Measurements from ENCODE around the gene PHF1.
A peak's percentile ranks its signal among the peaks of the same experiment; 100 is the strongest.

The PHF1 gene

DNA sequence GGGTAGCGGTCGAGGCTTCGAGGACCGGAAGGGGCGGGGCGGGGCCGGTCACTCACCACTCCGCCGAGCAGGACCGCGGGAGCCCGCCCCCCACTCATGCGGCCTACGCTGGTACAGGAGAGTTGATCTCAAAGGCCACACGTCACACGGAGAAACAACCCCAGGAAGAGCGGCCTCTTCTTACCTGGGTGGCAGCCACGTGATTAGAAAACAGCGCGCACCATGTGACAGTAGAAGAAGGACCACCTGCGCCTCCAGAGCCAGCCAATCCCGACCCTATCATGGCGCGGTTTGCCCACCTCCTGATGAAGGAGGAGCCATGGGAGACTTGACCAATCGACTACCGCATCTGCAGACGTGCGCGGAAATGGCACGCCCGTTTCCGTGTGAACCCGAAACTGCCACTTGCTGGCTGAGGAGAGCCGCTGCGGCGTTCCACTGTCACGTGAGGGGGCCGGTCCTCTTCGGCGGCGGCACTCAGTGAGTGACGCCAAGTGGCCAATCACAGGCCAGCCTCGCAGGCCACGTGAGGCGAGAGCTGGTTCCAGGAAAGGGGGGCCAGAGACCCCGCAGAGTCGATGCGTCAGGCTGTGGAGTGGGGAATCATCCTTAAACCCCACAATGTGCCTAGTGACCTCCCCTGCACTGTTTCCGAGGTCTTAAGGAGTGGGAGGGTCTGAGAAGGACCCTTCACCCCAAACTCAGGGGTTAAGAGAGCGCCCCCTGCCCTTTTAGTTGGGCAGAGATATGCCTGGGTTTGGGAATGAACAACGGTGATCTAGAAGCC is 7.3 kb downstream of the PHF1 start, which contains the start of gene CUTA:
CUTA (minus strand) TSS at position 205 of the 787 bp plus-strand sequence; CDS start at position 98, 107 bp downstream.
- peak; percentile 99 to 100 for DNase-seq (ENCODE audit: low read depth in 2 of 2)

DNA sequence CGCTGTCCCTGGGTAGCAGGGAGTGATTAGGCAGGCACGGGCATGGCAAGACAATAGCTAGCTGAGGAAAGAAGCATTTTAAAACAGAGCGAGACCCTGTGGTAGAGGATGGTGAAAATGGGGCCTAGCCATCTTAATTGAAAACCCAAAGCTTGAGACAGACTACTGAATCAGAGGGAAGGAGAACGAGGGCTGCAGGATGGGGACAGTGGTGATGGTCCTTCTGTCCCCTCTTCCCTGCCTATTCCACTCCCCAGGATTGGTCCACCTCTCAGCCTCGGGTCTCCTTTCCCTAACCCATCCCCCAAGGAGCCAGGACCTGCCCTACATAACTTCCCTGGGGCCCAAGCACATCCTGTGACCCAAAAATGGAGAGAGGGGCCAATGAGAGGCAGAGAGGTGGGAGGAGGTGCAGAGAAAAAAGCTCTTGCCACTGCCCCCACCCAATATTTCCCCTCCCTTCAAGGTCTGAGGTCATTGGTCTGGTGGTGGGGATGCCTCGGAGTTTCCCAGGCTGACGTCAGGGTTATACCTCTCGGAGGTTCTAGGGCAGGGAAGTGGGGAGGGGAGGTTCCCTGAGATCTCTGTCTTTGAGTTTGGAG is 8.0 kb downstream of the PHF1 start:
- peak in 1 of 2 donors; percentile 38 for DNase-seq (ENCODE audit: low read depth in 2 of 2)

DNA sequence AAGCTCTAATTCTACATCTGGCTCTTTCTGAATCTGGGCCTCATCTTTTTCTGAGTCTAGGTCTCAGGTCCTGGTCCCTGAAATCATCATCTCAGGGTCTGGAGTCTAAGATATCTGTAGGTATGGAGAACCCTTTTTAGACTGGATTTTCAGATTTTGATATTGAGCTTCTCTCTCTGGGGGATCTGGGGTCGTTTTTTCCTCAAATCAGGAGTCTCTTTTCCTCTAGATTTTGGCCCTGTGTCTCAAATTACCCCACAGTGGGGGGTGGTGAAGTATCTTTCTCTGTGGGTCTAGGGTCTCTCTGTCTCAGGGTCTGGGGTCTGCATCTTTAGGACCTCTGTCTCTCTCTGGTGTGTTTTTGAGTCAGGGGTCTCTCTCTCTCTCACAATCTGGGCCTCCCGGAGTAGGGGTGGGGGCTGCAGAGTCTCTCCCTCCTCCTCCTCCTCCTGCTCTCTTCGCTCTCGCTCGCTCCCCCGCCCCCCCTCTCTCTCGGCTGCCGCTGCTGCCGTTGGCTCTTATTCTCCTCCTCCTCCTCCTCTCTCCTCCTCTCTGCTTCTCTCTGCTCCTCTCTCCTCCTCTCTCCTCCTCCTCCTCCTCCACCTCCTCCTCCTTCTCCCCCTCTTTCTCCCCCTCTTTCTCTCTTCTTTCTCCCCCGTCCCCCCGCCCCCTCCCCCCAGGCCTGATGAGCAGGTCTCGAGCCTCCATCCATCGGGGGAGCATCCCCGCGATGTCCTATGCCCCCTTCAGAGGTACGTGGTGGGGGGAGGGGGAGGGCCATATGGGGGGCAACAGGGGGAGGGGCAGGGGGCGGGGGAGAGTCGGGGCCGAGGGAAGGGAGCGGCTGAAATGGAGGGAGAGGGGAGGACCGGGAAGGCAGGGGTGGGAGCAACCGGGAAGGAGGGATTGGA is 9.0 kb downstream of the PHF1 start, which contains the start of gene SYNGAP1:
SYNGAP1 (plus strand) TSS at position 486 of the 911 bp plus-strand sequence; CDS start at position 686, 200 bp downstream.
- no peak for DNase-seq (ENCODE audit: low read depth in 2 of 2)

DNA sequence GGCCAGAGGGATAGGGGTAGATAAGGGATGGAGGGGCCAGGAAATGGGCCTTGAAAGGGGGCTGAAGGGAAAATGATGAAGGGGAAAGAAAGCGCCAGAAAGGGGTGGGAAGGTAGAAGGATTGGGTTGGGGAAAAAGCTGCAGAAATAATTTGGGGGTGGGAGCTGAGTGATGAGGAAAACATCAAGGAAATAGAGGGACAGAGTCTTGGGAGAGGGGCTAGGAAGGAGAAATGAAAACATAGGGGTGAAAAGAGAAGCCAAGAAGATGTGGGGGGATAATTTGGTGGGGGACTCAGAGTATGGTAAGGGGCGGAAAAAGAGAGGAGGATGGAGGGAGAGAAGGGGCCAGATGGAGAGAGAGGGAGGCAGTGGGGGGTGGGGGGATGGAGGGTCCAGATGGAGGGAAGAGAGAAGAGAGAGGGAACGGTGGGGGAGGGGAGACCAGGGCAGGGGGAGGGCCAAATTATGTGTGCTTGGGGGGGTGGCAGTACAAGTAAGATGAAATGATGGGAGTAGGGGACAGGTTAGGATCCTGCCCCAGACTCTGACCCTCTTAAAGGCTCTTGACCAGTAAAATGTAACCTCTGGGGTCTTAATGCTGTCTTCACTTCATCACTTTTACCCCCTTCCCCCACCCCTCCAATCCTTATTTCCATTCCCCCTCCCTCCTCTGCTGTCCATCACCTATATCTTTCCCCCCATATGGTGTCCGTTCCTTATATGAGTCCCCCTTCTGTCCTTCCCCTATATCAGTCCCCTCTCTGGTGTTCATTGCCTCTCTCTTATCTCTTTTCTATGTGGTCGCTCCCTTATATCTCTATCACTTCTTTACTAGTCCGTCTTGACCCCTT is 9.9 kb downstream of the PHF1 start:
- DNase-seq (ENCODE audit: low read depth in 2 of 2) = no peak

DNA sequence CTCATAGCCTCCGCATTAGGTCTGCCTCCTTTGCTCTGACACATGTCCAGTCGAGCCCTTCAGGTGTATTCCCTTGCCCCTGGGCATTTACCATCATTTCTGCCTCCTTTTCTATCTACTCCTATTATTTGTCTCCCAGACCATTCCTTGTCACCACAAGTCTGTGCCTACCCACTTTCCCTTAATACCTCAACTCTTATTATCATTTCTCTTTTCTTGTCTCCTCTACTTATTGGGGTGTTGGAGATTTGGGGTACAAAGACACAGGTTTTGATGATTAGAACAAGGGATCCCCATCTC is 10.5 kb downstream of the PHF1 start:
- no peak for DNase-seq (ENCODE audit: low read depth in 2 of 2)

DNA sequence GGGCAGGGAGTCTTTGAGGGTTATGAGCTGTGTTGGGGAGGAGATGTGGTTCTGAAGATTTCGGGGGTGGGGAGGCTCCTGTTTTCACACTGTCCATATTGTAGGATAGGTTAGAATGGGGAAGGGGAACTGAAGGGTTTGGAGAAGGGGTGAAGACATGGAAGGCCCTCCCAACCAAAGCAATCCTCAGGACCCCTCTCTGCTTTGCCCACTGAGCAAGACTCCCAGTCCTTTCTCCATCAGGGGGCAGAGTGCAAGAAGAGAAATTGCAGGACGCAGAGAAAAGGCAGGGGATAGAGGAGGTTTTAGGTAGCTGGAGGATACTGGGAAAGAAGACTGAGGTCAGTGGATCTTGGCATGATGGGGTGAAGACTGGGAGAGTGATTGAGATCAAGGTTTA is 13.0 kb downstream of the PHF1 start:
- no peak for DNase-seq (ENCODE audit: low read depth in 2 of 2)

DNA sequence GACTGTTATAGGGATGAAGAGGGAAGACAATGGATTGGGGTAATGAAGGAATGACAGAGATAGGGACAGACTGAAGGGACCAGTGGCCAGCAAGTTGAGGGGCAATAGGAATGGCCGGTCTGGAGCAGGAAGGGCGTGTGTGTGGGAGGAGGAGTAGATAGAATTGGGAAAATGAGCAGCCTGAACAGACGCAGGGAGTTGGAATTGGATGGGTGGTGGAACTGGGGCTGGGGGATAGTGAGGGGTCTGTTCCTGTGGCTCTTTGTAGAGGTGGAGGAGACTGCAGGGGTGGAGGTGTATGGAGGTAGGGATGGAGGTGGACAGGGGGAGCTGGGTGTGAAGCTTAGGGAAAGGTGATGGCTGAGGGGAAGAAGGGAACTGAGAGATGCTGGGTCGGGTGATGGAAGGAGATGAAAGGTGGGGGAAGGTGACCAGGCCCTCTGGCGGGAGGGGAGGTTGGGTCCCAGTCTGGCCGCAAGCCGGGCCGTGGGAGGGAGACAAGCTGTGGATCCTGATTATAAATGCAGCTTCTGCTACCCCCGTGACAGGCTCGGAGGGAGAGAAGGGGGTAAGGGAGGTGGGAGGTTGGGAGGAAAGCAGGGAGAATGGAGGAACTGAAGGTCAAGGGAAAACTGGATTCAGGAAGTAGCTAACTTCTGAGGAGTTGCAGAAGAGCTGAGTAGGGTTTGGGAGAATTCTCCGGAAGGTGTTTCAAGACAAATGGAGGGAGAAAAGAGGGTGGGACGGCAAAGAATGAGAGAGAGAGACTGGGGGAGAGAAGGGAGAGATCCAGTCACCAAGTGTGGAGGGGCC is 14.2 kb downstream of the PHF1 start:
- DNase-seq (ENCODE audit: low read depth in 2 of 2) = no peak

DNA sequence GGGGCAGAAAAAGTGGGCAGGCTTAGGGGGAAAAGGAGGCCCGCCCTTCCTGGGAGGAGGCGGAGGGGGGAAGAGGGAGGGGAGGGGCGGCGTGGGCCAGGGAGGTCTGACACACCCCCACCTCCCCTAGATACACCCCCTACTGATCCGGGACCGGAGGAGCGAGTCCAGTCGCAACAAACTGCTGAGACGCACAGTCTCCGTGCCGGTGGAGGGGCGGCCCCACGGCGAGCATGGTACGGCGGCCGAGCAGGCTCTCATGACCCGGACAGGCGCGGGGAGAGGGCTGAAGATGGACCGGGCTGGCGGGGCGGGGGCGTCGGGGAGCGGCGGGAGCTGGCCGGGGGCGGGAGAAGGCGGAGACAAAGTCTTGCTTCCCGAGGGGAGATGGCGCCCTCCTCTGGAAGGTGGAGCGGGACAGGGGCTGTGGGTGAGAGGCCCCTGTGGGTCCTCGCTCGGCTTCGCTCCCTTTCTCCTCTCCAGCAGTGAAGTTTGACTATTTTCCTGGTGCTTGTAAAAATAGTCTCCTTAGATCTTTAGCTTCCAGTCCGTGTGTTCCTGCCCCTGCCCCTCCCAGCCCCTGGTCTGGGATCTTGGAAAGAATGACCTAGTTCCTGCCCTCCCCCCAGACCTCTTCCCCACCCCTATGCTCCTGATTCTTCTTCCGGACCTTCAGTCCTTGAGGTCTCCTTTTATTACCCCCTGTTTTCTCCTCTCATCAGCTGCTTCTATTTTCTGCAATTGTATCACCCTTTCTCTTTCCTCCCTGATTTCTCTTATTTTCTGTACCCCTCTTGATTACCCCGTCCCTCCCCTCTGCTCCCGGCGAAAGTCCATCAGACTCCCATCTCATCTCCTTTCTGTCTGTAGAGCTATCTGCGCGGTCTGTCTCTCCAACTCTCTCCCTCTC is 15.1 kb downstream of the PHF1 start:
- peak; percentile 74 to 79 for DNase-seq (ENCODE audit: low read depth in 2 of 2)

DNA sequence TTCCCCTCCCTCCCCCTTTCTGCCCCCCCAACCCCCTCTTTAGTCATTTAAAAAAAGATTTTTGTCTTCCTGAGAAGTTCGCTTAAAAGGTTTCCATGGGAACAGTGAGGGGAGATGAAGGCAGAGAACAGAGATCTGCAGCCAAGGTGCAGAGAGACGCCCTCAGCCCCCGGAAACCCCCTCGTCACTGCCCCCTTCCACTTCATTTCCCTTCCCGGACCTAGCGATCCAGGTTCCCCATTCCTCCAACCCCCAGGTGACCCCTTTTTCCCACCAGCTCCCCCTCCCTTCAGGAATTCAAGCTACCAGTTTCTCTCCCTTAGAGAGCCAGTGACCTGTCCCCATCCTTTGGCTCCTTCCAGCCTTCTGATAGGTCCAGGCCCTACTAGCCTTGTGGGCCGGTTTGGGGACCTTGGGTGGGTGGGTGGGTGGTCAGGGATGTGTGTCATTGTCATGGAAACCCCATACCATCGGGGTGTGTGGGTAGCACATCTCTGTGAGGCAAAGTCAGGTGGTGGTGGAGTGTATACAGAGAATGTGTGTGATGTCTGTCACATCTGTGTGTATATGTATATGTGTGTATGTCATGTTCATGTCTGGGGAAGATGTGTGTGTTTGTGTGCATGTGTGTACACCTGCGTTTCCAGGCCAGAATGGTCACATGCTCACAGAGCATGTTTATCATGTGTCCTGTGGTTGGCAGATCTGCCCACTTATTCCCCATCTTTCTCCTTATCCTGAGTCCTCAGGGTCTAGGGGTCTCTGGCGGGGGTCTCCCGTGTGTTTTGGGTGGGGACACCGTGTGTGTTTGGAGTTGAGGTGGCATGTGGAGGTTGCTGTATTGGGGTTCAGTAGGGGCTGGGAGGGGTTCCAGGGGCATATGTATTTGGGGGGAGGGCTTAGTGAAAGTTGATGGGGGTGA is 16.0 kb downstream of the PHF1 start:
- no peak for DNase-seq (ENCODE audit: low read depth in 2 of 2)

DNA sequence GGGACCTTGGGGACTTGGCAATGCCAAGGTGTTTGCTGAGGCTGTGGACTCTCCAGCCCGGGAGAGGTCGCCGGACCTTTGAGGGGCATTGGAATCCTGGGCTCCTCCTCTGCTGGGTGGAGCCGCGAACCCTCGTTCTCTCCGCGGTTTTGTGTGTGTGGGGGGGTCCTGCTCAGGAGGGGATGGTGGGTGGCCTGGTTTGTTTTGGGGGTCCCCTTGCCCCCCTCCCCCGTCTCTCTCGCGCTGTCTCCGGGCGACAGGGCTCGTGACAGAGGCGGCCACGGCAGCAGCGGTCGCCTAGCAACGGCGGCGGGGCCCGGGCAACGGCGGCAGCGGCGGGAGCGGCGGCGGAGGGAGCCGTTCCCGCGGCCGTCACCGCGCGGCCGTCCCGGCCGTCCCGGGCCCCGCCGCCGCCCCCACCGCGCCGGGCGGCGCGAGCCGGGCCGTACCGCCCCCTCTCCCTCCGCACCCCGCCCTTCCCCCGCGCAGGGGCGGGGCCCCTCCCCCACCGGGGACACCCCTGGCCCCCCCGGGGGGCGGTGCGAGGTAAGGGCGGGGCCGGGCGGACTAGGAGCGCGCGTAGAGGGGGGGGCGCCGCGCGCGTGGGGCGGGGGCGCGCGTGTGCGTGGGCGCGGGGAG is 16.9 kb downstream of the PHF1 start:
- DNase-seq (ENCODE audit: low read depth in 2 of 2) = peak in 1 of 2 donors; percentile 66

DNA sequence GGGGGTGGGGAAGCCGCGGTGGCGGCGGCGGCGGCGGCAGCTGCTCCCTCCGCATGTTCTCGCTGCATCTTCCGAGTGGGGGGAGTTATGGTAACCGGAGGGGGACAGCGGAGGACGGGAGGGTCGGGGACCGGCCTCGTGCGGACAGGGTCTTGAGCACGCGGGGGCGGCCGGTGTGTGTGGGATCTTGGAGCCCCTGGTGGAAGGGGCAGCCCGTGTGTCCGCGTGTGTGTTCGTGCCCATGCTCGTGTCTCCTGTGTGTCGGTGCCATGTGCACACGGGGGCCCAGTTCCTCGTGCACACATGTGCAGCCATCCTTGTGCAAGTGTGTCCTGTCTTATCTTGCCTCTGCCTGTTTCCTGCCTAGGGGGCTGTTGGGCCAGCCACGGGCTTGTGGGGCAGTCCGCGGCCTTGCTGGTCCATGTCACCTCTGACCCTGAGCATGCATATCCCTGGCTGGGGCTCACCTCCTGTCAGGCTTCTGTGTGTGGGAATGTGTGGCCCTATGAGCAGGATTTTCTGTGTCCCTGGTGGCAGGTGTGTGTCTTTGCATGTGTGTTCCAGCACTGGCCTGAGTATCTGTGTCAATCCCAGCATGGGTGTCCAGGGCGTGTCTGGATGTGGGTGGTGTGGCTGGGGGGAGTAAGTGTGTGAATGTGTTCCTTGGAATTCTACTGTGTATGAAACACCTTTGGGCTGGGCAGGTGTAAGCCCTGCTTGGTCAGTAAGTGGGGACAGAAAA is 17.6 kb downstream of the PHF1 start:
- no peak for DNase-seq (ENCODE audit: low read depth in 2 of 2)

DNA sequence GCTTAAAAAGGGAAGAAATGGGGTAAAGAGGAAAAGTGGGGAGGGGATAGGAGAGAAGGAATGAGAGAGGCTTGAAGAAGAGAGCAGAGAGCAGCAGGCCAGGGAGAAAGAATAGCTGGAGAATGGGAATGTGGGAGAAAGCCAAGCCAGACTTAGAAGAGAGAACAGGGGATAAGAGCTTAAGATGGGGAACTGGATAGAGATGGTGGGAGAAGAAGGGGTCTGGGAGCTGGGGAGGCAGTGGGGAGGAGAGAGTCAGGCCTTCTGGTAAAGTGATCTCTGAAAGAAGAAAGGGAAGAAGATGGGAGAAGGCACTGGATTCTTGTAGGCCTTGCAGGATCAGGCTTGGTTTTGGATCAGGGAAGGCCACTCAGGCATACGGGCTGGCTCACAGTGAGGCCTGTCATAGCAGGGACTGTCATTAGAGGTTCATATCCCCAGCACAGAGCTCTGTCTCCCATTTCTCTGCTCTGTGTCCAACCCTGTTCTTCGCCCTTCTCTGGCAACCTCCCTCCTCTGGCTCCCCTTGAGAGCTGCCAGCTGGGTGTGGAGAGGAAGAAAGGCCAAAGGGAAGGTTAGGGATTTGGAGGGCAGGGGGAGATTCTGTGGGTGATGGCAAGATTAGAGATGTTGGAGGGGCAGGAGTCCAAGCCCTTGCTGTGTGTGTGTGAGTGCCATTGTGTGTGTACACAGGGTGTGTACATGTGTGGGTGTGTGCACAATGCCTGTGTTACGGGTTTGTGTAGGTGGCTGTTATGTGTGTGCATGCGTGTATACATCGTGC is 18.3 kb downstream of the PHF1 start:
- DNase-seq (ENCODE audit: low read depth in 2 of 2) = no peak

DNA sequence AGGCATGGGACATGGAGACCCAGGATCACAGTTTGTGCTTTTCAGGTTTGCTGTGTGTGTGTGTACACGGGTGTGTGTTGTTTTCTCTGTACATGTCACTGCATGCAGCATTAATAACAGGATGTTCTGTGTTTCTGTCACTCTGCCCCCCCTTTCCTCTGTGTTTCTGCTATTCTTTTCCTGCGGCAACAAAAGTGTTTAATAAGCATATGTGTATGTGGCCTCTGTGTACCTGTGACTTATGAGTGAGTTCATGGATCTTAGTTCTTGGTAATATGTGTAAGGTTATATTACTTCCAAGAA is 18.9 kb downstream of the PHF1 start:
- DNase-seq (ENCODE audit: low read depth in 2 of 2) = no peak

DNA sequence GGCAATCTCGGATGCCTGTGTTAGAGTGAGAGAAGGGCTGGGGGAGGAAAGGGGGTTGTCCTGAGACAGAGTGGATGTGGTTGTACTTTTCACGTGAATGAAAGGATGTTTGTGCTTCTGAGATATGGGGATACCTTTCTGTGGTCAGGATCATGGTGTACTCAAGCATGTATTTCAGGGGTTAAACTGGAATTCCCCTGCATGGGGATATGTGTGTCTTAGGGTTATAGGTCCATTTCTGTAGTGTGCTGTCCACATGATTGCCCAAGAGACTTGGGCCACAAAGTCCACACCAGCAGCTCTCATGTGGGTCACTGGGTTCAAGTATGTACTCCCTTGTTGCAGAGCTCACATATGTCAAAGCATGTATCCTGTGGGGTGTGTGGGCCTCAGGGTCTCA is 19.5 kb downstream of the PHF1 start:
- no peak for DNase-seq (ENCODE audit: low read depth in 2 of 2)

DNA sequence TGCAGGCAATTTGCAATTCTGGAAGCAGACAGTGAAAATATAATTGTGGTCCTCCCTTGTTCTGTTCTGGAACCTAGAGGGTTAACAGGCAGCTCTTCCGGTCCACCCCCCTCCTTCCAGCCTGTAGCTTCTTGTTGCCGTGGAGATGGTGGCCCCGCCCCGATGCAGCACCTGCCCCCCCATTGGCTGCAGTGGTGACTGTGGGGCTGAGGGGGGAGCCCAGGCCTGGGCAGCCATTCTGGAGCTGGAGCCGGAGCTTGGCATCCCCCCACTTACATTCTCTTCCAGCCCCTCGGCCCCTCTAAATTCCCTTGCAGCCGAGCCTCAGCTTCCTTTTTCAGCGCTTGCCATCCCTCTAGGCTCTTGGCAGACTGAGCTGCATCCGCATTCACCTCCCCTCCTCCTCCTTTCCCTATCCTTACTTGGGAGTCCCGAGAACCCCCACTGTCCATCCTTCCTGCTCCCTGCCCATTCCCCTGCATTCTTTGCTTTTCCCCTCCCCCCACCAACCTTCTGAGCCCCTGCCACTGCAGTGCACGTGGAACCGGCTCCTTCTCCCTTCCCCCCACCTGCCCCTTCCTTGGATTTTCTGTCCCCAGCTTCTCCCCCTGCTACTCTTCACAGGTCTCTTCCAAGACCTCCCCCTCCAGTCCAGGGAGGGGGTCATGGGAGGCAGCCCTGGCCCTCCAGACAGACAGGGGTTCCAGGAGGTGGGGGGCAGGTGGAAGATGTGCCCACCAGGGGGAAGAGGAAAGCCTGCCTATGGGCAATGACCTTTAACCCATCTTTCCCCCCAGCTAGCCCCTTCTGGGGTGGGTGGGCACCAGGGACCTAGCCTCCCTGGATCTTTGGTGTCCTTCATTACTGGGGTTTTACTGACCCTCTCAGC is 20.4 kb downstream of the PHF1 start:
- peak; percentile 65 to 74 for DNase-seq (ENCODE audit: low read depth in 2 of 2)

All from stimulated activated CD8-positive, alpha-beta memory T cell treated with anti-CD3 and anti-CD28 coated beads, Interleukin-7, amount 100 ng/mL, for 4 hours (primary cell).